ENCODE data around the gene IRF3. TPM values are rescaled to one million over a fixed set of nuclear protein-coding genes. Genes with fewer than 3 reads are reported as not detected.

Gene IRF3
- total and polyA plus RNA-seq, 2 of the 4 experiments (the other 2 are of a cell fraction): 39.6 to 65.2 TPM

GRCh38 chr19:49677231-49677900, 11.7 kb upstream of the IRF3 start, which contains the start of gene PRMT1:
PRMT1 (plus strand) TSS chr19:49677271; CDS start chr19:49677281, 10 bp downstream.
- no peaks in the 10 kb centered on the region for H3K27me3 ChIP-seq (ENCODE audit: control insufficient read depth, insufficient read depth, low read length)
- H3K4ac ChIP-seq (ENCODE audit: low read depth, low read length): peak within 1 kb of the TSS; percentile 99
- H3K14ac ChIP-seq (replicated peaks; ENCODE audit: low read depth, low read length): peak within 1 kb of the TSS; percentile 100
- H2BK20ac ChIP-seq (ENCODE audit: low read depth, low read length): peak within 1 kb of the TSS; percentile 99
- peak within 1 kb of the TSS; percentile 97 for H3K4me2 ChIP-seq (ENCODE audit: low read depth, low read length)
- H2AFZ ChIP-seq (replicated peaks; ENCODE audit: low read length, poor library complexity): peak within 1 kb of the TSS; percentile 98
- POLR2A ChIA-PET (ENCODE audit: unreplicated experiment): interaction anchor here (0.8 to 1.4 kb wide), 2 partner anchors 13 to 37 kb away, joined by 6 to 8 read pairs; partner anchors contain the start of gene CPT1C
- in situ Hi-C loops (cut with MboI; ENCODE audit: low sequenced_read_pairs) (no loop called here), intact Hi-C loops (cut with micrococcal nuclease) (loop anchor here (2.0 to 5.0 kb wide), 2 partner anchors 37 to 85 kb away; partner anchors contain the start of genes PRR12 and RRAS), dilution Hi-C loops (cut with HindIII; ENCODE audit: low sequenced_read_pairs, unreplicated experiment) (no loop called here)
- H3K56ac ChIP-seq (ENCODE audit: extremely low read depth, insufficient read depth, low read length): peak within 1 kb of the TSS; percentile 100
- peaks cover 45% of the 10 kb centered on the region for H4K20me1 ChIP-seq (ENCODE audit: insufficient read depth, low read length)
- peak within 1 kb of the TSS; percentile 100 for H3K23ac ChIP-seq (ENCODE audit: low read depth, low read length)
- H2BK15ac ChIP-seq (ENCODE audit: low read depth, low read length): peak within 1 kb of the TSS; percentile 100
- H3K9me3 ChIP-seq (ENCODE audit: control insufficient read depth, insufficient read depth, low read length): no peaks in the 10 kb centered on the region
- peak within 1 kb of the TSS; percentile 96 for H3K18ac ChIP-seq (ENCODE audit: low read depth, low read length)
- H4K91ac ChIP-seq (ENCODE audit: insufficient read depth, low read depth, low read length): peak within 1 kb of the TSS; percentile 99
- H3K9ac ChIP-seq (ENCODE audit: low read depth, low read length): peak within 1 kb of the TSS; percentile 93
- peak within 1 kb of the TSS; percentile 77 for H3K4me3 ChIP-seq (ENCODE audit: insufficient read depth, low read depth, low read length)
- peak within 1 kb of the TSS; percentile 91 for H3K27ac ChIP-seq (ENCODE audit: insufficient read depth, low read length)
- peaks cover 3% of the 10 kb centered on the region; the same call in 1 of the 2 replicates for H3K9me1 ChIP-seq (ENCODE audit: insufficient read depth, low read length)
- 0% methylated on average over 3 of the region's 57 CpGs; no CpG with 5 or more reads in 1 of the 2 experiments for WGBS, 2 experiments (ENCODE audit: extremely low coverage in 2 of 2, insufficient read length in 1 of 2)
- peaks cover 8% of the 10 kb centered on the region for H3K36me3 ChIP-seq (ENCODE audit: control insufficient read depth, insufficient read depth, low read length)
- DNase-seq (no peak), ATAC-seq (ENCODE audit: low read depth) (peak; percentile 13)
- peak within 1 kb of the TSS; percentile 97 for H2AK5ac ChIP-seq (ENCODE audit: low read depth, low read length)
- peak within 1 kb of the TSS; percentile 85 to 100 for H4K8ac ChIP-seq (ENCODE audit: low read depth in 2 of 2, low read length in 2 of 2)
- peaks cover 13% of the 10 kb centered on the region for H3K4me1 ChIP-seq (ENCODE audit: control insufficient read depth, insufficient read depth, low read length)
- peak within 1 kb of the TSS; percentile 100 for H2BK120ac ChIP-seq (ENCODE audit: low read depth, low read length)
- TF ChIP-seq USF2 (IDR thresholded peaks at IDR 0.05; ENCODE audit: low read depth, low read length) (peak; percentile 82), MXI1 (IDR thresholded peaks at IDR 0.05; ENCODE audit: borderline replicate concordance, low read depth, low read length) (peak; percentile 99), POLR2A (IDR thresholded peaks at IDR 0.05; ENCODE audit: low read depth, low read length) (peak; percentile 96), BHLHE40 (IDR thresholded peaks at IDR 0.05; ENCODE audit: low read depth, low read length) (peak; percentile 26; the same call in 1 of the 2 replicates), ELK1 (IDR thresholded peaks at IDR 0.05; ENCODE audit: borderline replicate concordance, low read depth, low read length) (no peak), MAZ (IDR thresholded peaks at IDR 0.05; ENCODE audit: borderline replicate concordance, low read depth, low read length) (peak; percentile 10; the same call in 1 of the 2 replicates)
- no TSS peak for BruUV-seq (replicated peaks)
- peaks cover 7 to 50% of the 10 kb centered on the region in 2 experiments for H3K79me1 ChIP-seq (ENCODE audit: low read depth in 1 of 2, low read length in 2 of 2)
- H2BK5ac ChIP-seq (ENCODE audit: low read depth, low read length, poor library complexity, severe bottlenecking): peak within 1 kb of the TSS; percentile 93
- peak within 1 kb of the TSS; percentile 90 for H4K5ac ChIP-seq (ENCODE audit: low read depth, low read length)
- peak within 1 kb of the TSS; percentile 99 for H2AK9ac ChIP-seq (replicated peaks; ENCODE audit: low read depth, low read length, poor library complexity)
- CTCF ChIA-PET: no interaction called here

Data from IMR-90 (cell line).